HK-2 (cell line): Measurements from ENCODE around the gene ASB7.

Experiments used
- DNase-seq: peaks from one replicate; pipeline ENCODE4 v3.0.0-alpha.2; 2018; ENCODE audit not compliant: unreplicated experiment

ASB7 gene

GRCh38 chr15:100686021-100686724 lies 83.8 kb downstream of the ASB7 start:
- DNase-seq = no peak

- no peak for DNase-seq
Observed at GRCh38 chr15:100686725-100687473, 84.5 kb downstream of the ASB7 start.

GRCh38 chr15:100687582-100688141 lies 85.3 kb downstream of the ASB7 start:
- DNase-seq = no peak

- no peak for DNase-seq
Observed at GRCh38 chr15:100688549-100689120, 86.2 kb downstream of the ASB7 start.

GRCh38 chr15:100689131-100689899 lies 86.9 kb downstream of the ASB7 start:
- DNase-seq = no peak

- DNase-seq = no peak
Observed at GRCh38 chr15:100690032-100690794, 87.8 kb downstream of the ASB7 start.

GRCh38 chr15:100690795-100691158 lies 88.4 kb downstream of the ASB7 start:
- no peak for DNase-seq

- DNase-seq = no peak
Observed at GRCh38 chr15:100691321-100691720, 88.9 kb downstream of the ASB7 start.

GRCh38 chr15:100692246-100692645 lies 89.9 kb downstream of the ASB7 start:
- no peak for DNase-seq

- no peak for DNase-seq
Observed at GRCh38 chr15:100692671-100693070, 90.3 kb downstream of the ASB7 start.

- no peak for DNase-seq
Observed at GRCh38 chr15:100693451-100693850, 91.1 kb downstream of the ASB7 start.

- DNase-seq = no peak
Observed at GRCh38 chr15:100694381-100695021, 92.1 kb downstream of the ASB7 start.

GRCh38 chr15:100695048-100695447 lies 92.7 kb downstream of the ASB7 start:
- DNase-seq = no peak

GRCh38 chr15:100696452-100696851 lies 94.1 kb downstream of the ASB7 start:
- DNase-seq = no peak
